ENCODE results near the gene PLEKHM2.
"Not testable (repeated sequence)": the region's sequence is repeated elsewhere in the genome, so short reads cannot be mapped to it uniquely, and the experiment has no call there.

DNA sequence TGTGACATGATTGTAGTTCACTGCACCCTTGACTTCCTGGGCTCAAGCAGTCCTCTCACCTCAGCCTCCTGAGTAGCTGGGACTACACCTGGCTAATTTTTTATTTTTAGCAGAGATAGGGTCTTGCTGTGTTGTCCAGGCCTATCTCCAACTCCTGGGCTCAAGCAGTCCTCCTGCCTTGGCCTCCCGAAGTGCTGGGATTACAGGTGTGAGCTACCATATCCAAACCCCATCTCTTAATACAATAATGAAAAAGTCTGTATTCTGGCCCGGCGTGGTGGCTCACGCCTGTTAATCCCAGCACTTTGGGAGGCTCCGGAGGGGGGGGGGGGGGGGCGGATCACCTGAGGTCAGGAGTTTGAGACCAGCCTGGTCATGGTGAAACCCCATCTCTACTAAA, 32.0 kb upstream of the PLEKHM2 start:
- not testable (repeated sequence) for TF ChIP-seq ZNF8 (CRISPR knock-in tag; IDR thresholded peaks at IDR 0.05); TCF4 (CRISPR knock-in tag; IDR thresholded peaks at IDR 0.05; ENCODE audit: borderline replicate concordance); ZNF565 (CRISPR knock-in tag; conservative IDR thresholded peaks at IDR 0.05; ENCODE audit: low read depth); ARNTL (CRISPR knock-in tag; IDR thresholded peaks at IDR 0.05; ENCODE audit: borderline replicate concordance, low read depth); SNAI2 (CRISPR knock-in tag; IDR thresholded peaks at IDR 0.05); ZFP30 (CRISPR knock-in tag; IDR thresholded peaks at IDR 0.05); ISL1 (CRISPR knock-in tag; IDR thresholded peaks at IDR 0.05); ZNF70 (CRISPR knock-in tag; IDR thresholded peaks at IDR 0.05)
- TF ChIP-seq, protein P1, sequence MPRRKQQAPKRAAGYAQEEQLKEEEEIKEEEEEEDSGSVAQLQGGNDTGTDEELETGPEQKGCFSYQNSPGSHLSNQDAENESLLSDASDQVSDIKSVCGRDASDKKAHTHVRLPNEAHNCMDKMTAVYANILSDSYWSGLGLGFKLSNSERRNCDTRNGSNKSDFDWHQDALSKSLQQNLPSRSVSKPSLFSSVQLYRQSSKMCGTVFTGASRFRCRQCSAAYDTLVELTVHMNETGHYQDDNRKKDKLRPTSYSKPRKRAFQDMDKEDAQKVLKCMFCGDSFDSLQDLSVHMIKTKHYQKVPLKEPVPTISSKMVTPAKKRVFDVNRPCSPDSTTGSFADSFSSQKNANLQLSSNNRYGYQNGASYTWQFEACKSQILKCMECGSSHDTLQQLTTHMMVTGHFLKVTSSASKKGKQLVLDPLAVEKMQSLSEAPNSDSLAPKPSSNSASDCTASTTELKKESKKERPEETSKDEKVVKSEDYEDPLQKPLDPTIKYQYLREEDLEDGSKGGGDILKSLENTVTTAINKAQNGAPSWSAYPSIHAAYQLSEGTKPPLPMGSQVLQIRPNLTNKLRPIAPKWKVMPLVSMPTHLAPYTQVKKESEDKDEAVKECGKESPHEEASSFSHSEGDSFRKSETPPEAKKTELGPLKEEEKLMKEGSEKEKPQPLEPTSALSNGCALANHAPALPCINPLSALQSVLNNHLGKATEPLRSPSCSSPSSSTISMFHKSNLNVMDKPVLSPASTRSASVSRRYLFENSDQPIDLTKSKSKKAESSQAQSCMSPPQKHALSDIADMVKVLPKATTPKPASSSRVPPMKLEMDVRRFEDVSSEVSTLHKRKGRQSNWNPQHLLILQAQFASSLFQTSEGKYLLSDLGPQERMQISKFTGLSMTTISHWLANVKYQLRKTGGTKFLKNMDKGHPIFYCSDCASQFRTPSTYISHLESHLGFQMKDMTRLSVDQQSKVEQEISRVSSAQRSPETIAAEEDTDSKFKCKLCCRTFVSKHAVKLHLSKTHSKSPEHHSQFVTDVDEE (CRISPR knock-in tag; IDR thresholded peaks at IDR 0.05): not testable (repeated sequence)
- TF ChIP-seq, protein P2, sequence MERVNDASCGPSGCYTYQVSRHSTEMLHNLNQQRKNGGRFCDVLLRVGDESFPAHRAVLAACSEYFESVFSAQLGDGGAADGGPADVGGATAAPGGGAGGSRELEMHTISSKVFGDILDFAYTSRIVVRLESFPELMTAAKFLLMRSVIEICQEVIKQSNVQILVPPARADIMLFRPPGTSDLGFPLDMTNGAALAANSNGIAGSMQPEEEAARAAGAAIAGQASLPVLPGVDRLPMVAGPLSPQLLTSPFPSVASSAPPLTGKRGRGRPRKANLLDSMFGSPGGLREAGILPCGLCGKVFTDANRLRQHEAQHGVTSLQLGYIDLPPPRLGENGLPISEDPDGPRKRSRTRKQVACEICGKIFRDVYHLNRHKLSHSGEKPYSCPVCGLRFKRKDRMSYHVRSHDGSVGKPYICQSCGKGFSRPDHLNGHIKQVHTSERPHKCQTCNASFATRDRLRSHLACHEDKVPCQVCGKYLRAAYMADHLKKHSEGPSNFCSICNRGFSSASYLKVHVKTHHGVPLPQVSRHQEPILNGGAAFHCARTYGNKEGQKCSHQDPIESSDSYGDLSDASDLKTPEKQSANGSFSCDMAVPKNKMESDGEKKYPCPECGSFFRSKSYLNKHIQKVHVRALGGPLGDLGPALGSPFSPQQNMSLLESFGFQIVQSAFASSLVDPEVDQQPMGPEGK (CRISPR knock-in tag; IDR thresholded peaks at IDR 0.05; ENCODE audit: borderline replicate concordance): not testable (repeated sequence)
- TF ChIP-seq, protein P3, sequence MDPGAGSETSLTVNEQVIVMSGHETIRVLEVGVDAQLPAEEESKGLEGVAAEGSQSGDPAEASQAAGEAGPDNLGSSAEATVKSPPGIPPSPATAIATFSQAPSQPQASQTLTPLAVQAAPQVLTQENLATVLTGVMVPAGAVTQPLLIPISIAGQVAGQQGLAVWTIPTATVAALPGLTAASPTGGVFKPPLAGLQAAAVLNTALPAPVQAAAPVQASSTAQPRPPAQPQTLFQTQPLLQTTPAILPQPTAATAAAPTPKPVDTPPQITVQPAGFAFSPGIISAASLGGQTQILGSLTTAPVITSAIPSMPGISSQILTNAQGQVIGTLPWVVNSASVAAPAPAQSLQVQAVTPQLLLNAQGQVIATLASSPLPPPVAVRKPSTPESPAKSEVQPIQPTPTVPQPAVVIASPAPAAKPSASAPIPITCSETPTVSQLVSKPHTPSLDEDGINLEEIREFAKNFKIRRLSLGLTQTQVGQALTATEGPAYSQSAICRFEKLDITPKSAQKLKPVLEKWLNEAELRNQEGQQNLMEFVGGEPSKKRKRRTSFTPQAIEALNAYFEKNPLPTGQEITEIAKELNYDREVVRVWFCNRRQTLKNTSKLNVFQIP (CRISPR knock-in tag; IDR thresholded peaks at IDR 0.05; ENCODE audit: borderline replicate concordance, low read depth): not testable (repeated sequence)
- TF ChIP-seq, protein P4, sequence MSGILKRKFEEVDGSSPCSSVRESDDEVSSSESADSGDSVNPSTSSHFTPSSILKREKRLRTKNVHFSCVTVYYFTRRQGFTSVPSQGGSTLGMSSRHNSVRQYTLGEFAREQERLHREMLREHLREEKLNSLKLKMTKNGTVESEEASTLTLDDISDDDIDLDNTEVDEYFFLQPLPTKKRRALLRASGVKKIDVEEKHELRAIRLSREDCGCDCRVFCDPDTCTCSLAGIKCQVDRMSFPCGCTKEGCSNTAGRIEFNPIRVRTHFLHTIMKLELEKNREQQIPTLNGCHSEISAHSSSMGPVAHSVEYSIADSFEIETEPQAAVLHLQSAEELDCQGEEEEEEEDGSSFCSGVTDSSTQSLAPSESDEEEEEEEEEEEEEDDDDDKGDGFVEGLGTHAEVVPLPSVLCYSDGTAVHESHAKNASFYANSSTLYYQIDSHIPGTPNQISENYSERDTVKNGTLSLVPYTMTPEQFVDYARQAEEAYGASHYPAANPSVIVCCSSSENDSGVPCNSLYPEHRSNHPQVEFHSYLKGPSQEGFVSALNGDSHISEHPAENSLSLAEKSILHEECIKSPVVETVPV (CRISPR knock-in tag; IDR thresholded peaks at IDR 0.05): not testable (repeated sequence)
